K562 (cell line): ENCODE data around the gene KBTBD6. TPM values are rescaled to one million over a fixed set of nuclear protein-coding genes. Genes with fewer than 3 reads are reported as not detected.

Experiments used
- ATAC-seq: fragments of 200-7000 bp; cut with Tn5 transposase; 3 replicates; pipeline ENCODE4 v1.9.1; 2020; ENCODE audit warnings: moderate library complexity
- Bru-seq: library from RNA; stranded (reverse); fragments of 400-500 nt; gene quantifications from one replicate; lab custom pipeline; 2021; lab: Mats Ljungman, UMichigan
- BruChase-seq, 2 experiments: library from RNA; stranded (reverse); fragments of 400-500 nt; gene quantifications; one replicate each; lab custom pipeline; 2021; lab: Mats Ljungman, UMichigan
- BruUV-seq: library from RNA; stranded (reverse); fragments of 400-500 nt; replicated peaks from 2 replicates; lab custom pipeline; 2021; lab: Mats Ljungman, UMichigan
- CTCF ChIA-PET: fragments of 300-600 bp; formaldehyde crosslinking; extraction: SDS; loops from one replicate; lab custom pipeline; 2021; ENCODE audit warnings: low intra/inter-chr PET ratio; lab: Yijun Ruan, JAX
- POLR2A ChIA-PET: fragments of 300-600, 350-650 bp; sonication (Branson Sonifier 250); formaldehyde crosslinking; extraction: SDS; loops from one replicate; lab custom pipeline; 2021; ENCODE audit warnings: antibody characterized with exemption, inconsistent platforms; lab: Yijun Ruan, JAX
- DNase-seq, 4 experiments: peaks; one replicate each; pipeline versions ENCODE4 v3.0.0 to v3.0.0-alpha.2; 2011 to 2018; ENCODE audit warnings: low spot score in 3 of 4, mixed read lengths in 3 of 4; ENCODE audit errors: extremely low read depth in 1 of 4
- FAIRE-seq: peaks from 2 replicates; lab custom pipeline; 2011; peaks lifted over from hg19 to GRCh38; lab: Jason Lieb, UNC
- H2AFZ ChIP-seq: 2 replicates; pipeline ENCODE4 v1.6.0; 2011; ENCODE audit warnings: low read depth, low read length, control low read depth, inconsistent platforms
- H3K27ac ChIP-seq: fragments of 200-600 bp; 3 replicates; pipeline ENCODE4 v1.8.0; 2011; ENCODE audit warnings: low read depth, mild to moderate bottlenecking, control low read depth, inconsistent platforms, low read length, moderate library complexity, mixed read lengths; ENCODE audit errors: extremely low read depth
- H3K27me3 ChIP-seq, 2 experiments: fragments of 300-600 bp in 1 of 2; 2 replicates in 1 of 2; 3 replicates in 1 of 2; pipeline versions ENCODE4 v1.6.0 to v1.8.0; 2011; ENCODE audit warnings: inconsistent platforms in 2 of 2, low read length in 2 of 2, mild to moderate bottlenecking in 1 of 2, mixed read lengths in 1 of 2, moderate library complexity in 1 of 2; ENCODE audit not compliant: control insufficient read depth in 2 of 2, insufficient read depth in 2 of 2
- H3K36me3 ChIP-seq: fragments of 300-600 bp; 3 replicates; pipeline ENCODE4 v1.8.0; 2011; ENCODE audit warnings: mild to moderate bottlenecking, low read length, inconsistent platforms; ENCODE audit not compliant: control insufficient read depth, insufficient read depth
- H3K4me1 ChIP-seq, 2 experiments: fragments of 200-600 bp in 1 of 2; replicated peaks in 1 of 2; 2 replicates in 1 of 2; 3 replicates in 1 of 2; pipeline versions ENCODE4 v1.5.1 to v1.8.0; 2011; ENCODE audit warnings: inconsistent platforms in 2 of 2, low read length in 2 of 2, mild to moderate bottlenecking in 1 of 2, mixed read lengths in 1 of 2, moderate library complexity in 1 of 2; ENCODE audit not compliant: control insufficient read depth in 2 of 2, insufficient read depth in 2 of 2
- H3K4me2 ChIP-seq: 2 replicates; pipeline ENCODE4 v1.6.1; 2011; ENCODE audit warnings: low read length, control low read depth, inconsistent platforms, mixed read lengths; ENCODE audit not compliant: insufficient read depth
- H3K4me3 ChIP-seq: fragments of 200-600 bp; sonication (generic), shearing (Covaris generic); 2 replicates; pipeline ENCODE4 v1.5.1; 2016; ENCODE audit warnings: control low read depth, inconsistent platforms
- H3K79me2 ChIP-seq: fragments of 200-600 bp; 3 replicates; pipeline ENCODE4 v1.8.0; 2011; ENCODE audit warnings: low read length, inconsistent platforms; ENCODE audit not compliant: control insufficient read depth, insufficient read depth
- H3K9ac ChIP-seq, 2 experiments: 2 replicates each; pipeline versions ENCODE4 v1.6.0 to v1.6.1; 2011; ENCODE audit warnings: low read depth in 2 of 2, low read length in 2 of 2, control low read depth in 1 of 2, inconsistent platforms in 1 of 2, mild to moderate bottlenecking in 1 of 2, mixed read lengths in 1 of 2; ENCODE audit not compliant: insufficient read depth in 1 of 2
- H3K9me1 ChIP-seq: one replicate; pipeline ENCODE4 v1.6.0; 2011; ENCODE audit warnings: inconsistent platforms, mild to moderate bottlenecking, low read length, moderate library complexity; ENCODE audit not compliant: control insufficient read depth, insufficient read depth
- H3K9me3 ChIP-seq: replicated peaks from 2 replicates; pipeline ENCODE4 v1.5.1; 2011; ENCODE audit warnings: low read depth, low read length, inconsistent platforms; ENCODE audit not compliant: control insufficient read depth, insufficient read depth
- H4K20me1 ChIP-seq: replicated peaks from 2 replicates; pipeline ENCODE4 v1.6.1; 2011; ENCODE audit warnings: low read length, inconsistent platforms, mixed read lengths; ENCODE audit not compliant: control insufficient read depth, insufficient read depth
- DLX4 ChIP-seq: fragments of 250-450 bp; sonication (Bioruptor Pico); IDR thresholded peaks from 2 replicates; pipeline ENCODE4 v1.6.1; 2021; ENCODE audit warnings: mild to moderate bottlenecking
- EGR1 ChIP-seq: fragments of 450-650 bp; conservative IDR thresholded peaks from 2 replicates; pipeline ENCODE4 v1.6.1; 2017; ENCODE audit warnings: mild to moderate bottlenecking
- GTF2F1 ChIP-seq: IDR thresholded peaks from 2 replicates; pipeline ENCODE4 v1.6.1; 2011; ENCODE audit warnings: low read depth, low read length, improper control_type of control experiment
- MAFF ChIP-seq: IDR thresholded peaks from 2 replicates; pipeline ENCODE4 v1.6.1; 2012; ENCODE audit warnings: low read length, improper control_type of control experiment
- POLR2A ChIP-seq: fragments of 450-650 bp; conservative IDR thresholded peaks from 2 replicates; pipeline ENCODE4 v1.6.1; 2016
- SIN3B ChIP-seq: fragments of 450-650 bp; IDR thresholded peaks from 2 replicates; pipeline ENCODE4 v1.6.1; 2017; ENCODE audit warnings: low read depth, mild to moderate bottlenecking, moderate library complexity
- TCF15 ChIP-seq: fragments of 250-450 bp; sonication (Bioruptor Pico); IDR thresholded peaks from 2 replicates; pipeline ENCODE4 v1.8.0; 2022; ENCODE audit warnings: moderate library complexity, mild to moderate bottlenecking, inconsistent platforms
- TFAP4 ChIP-seq: sonication (generic); formaldehyde crosslinking; IDR thresholded peaks from 2 replicates; pipeline ENCODE4 v1.8.0; 2022; ENCODE audit warnings: missing genetic modification reagents, mild to moderate bottlenecking, moderate library complexity, borderline replicate concordance
- ZBTB33 ChIP-seq: sonication (generic); formaldehyde crosslinking; IDR thresholded peaks from 2 replicates; pipeline ENCODE4 v1.8.1; 2023; ENCODE audit warnings: mild to moderate bottlenecking, missing genetic modification reagents
- ZNF395 ChIP-seq: fragments of 200-800 bp; sonication (Bioruptor generic); IDR thresholded peaks from 2 replicates; pipeline ENCODE4 v1.6.1; 2017; ENCODE audit warnings: missing genetic modification characterization, missing compliant biosample characterization
- WGBS: fragments of 100-300 bp; shearing (Covaris generic); methylation state at CpG from one replicate; pipeline ENCODE4 v1.1.6; 2016; ENCODE audit warnings: low coverage, mixed read lengths; ENCODE audit not compliant: insufficient coverage; ENCODE audit errors: missing lambda C conversion rate; 5-methylcytosine and 5-hydroxymethylcytosine counted together
- in situ Hi-C: fragments of 300-500 bp; cut with MboI; formaldehyde crosslinking; loops from 4 replicates; pipeline ENCODE4 v1.15.0; 2018; ENCODE audit warnings: inconsistent platforms, mixed read lengths
- intact Hi-C: fragments of 100-400 bp; cut with micrococcal nuclease; formaldehyde crosslinking; loops from 2 replicates; pipeline ENCODE4 v1.14.2; 2022
- long read RNA-seq, 3 experiments: library from polyadenylated mRNA in 2 of 3; library from RNA in 1 of 3; unstranded in 2 of 3; stranded (forward) in 1 of 3; transcript quantifications; one replicate each; pipeline ENCODE4 v2.0.0, GENCODE V29; 2019 to 2022
- polyA minus RNA-seq, 3 experiments: library from RNA; depleted of rRNA, polyadenylated mRNA; stranded (reverse); fragments of >200 nt; gene quantifications; 2 replicates each; pipeline ENCODE4 v1.2.3, GENCODE V29; 2011
- polyA plus RNA-seq, 8 experiments: library from polyadenylated mRNA; depleted of rRNA in 4 of 8; stranded (reverse) in 5 of 8; unstranded in 3 of 8; fragments of >200 nt; fragmentation: Nextera tagmentation in 2 of 8; fragmentation: Illumina TruSeq in 1 of 8; extraction: Ambion mirVana in 2 of 8; extraction: Trizol in 1 of 8; gene quantifications; 2 replicates each; pipeline versions ENCODE4 v1.2.1 to v1.2.3, GENCODE V29; 2011 to 2014; ENCODE audit warnings: inconsistent platforms in 1 of 8, missing spikeins in 1 of 8
- total RNA-seq, 7 experiments: library from RNA; depleted of rRNA in 6 of 7; stranded (reverse); fragments of >200 nt in 6 of 7; fragmentation: Illumina TruSeq in 2 of 7; extraction: Trizol in 2 of 7; gene quantifications; 2 replicates each; pipeline versions ENCODE4 v1.2.1 to v1.2.3, GENCODE V29; 2011 to 2021; ENCODE audit warnings: low replicate concordance in 1 of 7

KBTBD6 gene
- total RNA-seq (2011; cell fraction: chromatin; rRNA removed; ENCODE audit: low replicate concordance): 4.5 and 6.3 TPM in 2 replicates
- 5.0 and 5.9 TPM in 2 replicates for total RNA-seq (2011; cell fraction: nucleolus; rRNA removed)
- 3.9 and 5.2 TPM in 2 replicates for total RNA-seq (2011; cell fraction: nucleoplasm; rRNA removed)
- total RNA-seq (2014; rRNA removed): 3.3 and 4.3 TPM in 2 replicates
- total RNA-seq (2014; rRNA removed; fragmentation: Illumina TruSeq; extraction: Trizol): 3.9 TPM in 2 replicates
- 4.6 and 4.9 TPM in 2 replicates for total RNA-seq (2015; rRNA removed; fragmentation: Illumina TruSeq; extraction: Trizol)
- 3.8 and 4.9 TPM in 2 replicates for total RNA-seq (2021)
- polyA plus RNA-seq (2011; rRNA removed): 2.6 and 3.4 TPM in 2 replicates
- 2.6 and 3.2 TPM in 2 replicates for polyA plus RNA-seq (2011; cell fraction: cytosol; rRNA removed)
- polyA plus RNA-seq (2011; cell fraction: nucleus; rRNA removed): 1.1 and 1.2 TPM in 2 replicates
- 2.6 and 3.2 TPM in 2 replicates for polyA plus RNA-seq (2012)
- 2.8 and 3.2 TPM in 2 replicates for polyA plus RNA-seq (2014; fragmentation: Illumina TruSeq; extraction: Trizol)
- 1 to 10 TPM; 2.1 to 2.8 TPM for polyA plus RNA-seq (2014; fragmentation: Nextera tagmentation; extraction: Ambion mirVana)
- polyA plus RNA-seq (2014; rRNA removed): 1.9 and 2.5 TPM in 2 replicates
- polyA minus RNA-seq (2011; rRNA and poly(A)+ RNA removed): 7.6 and 7.7 TPM in 2 replicates
- polyA minus RNA-seq (2011; cell fraction: cytosol; rRNA and poly(A)+ RNA removed): 3.6 and 3.8 TPM in 2 replicates
- 2.3 and 4.3 TPM in 2 replicates for polyA minus RNA-seq (2011; cell fraction: nucleus; rRNA and poly(A)+ RNA removed)
- percentile 77 among the genes with signal in this experiment for Bru-seq, nascent RNA
- percentile 74 among the genes with signal in this experiment for BruChase-seq, experiment 1, labeled RNA remaining after a 2-hour chase
- percentile 82 among the genes with signal in this experiment for BruChase-seq, experiment 2, labeled RNA remaining after a 6-hour chase
- long read RNA-seq, experiment 1, full-length matches to known transcripts: 18 of 18 reads
- long read RNA-seq, experiment 1, partial matches to known transcripts: 0 of 18 reads
- long read RNA-seq, experiment 1, other reads (novel, unspliced or antisense): 0 of 18 reads
- long read RNA-seq, experiment 2, full-length matches to known transcripts: 5 of 5 reads
- long read RNA-seq, experiment 2, partial matches to known transcripts: 0 of 5 reads
- long read RNA-seq, experiment 2, other reads (novel, unspliced or antisense): 0 of 5 reads
- long read RNA-seq, experiment 3, full-length matches to known transcripts: 7 of 7 reads
- long read RNA-seq, experiment 3, partial matches to known transcripts: 0 of 7 reads
- long read RNA-seq, experiment 3, other reads (novel, unspliced or antisense): 0 of 7 reads

GRCh38 chr13:41132512-41133152 lies at the start of gene KBTBD6:
KBTBD6 (minus strand) TSS chr13:41132802; CDS start chr13:41132511, 291 bp downstream.
- no peaks in the 10 kb centered on the region for H3K9me1 ChIP-seq
- DNase-seq: peak; percentile 76 to 97 (median 80)
- FAIRE-seq: peak; percentile 97
- intact Hi-C loops: loop anchor here (1.0 to 5.0 kb wide), 3 partner anchors 55 to 70 kb away; partner anchors contain the start of genes KBTBD7 and WBP4
- CTCF ChIA-PET: no interaction called here
- H3K9me3 ChIP-seq: no peaks in the 10 kb centered on the region; the same call in 1 of the 2 replicates
- peak within 1 kb of the TSS; percentile 54 for H3K4me3 ChIP-seq
- BruUV-seq: no TSS peak
- H3K4me2 ChIP-seq: peak within 1 kb of the TSS; percentile 68
- in situ Hi-C loops: loop anchor here (5.0 kb wide), 1 partner anchor 60 kb away; the partner anchor contains the start of gene KBTBD7
- WGBS: under 1% methylated on average over 43 of the region's 45 CpGs
- peak; percentile 88 for ATAC-seq
- peaks cover 11 to 12% of the 10 kb centered on the region in 2 experiments; a peak in 4 of 5 replicates for H3K4me1 ChIP-seq
- H4K20me1 ChIP-seq: no peaks in the 10 kb centered on the region
- POLR2A ChIA-PET: interaction anchor here (0.7 kb wide), 1 partner anchor 34 kb away, joined by 3 read pairs; no protein-coding TSS in a partner anchor
- peaks cover 6% of the 10 kb centered on the region; the same call in 1 of the 3 replicates for H3K36me3 ChIP-seq
- peaks cover 50% of the 10 kb centered on the region for H3K79me2 ChIP-seq
- peak within 1 kb of the TSS; percentile 84 for H3K27ac ChIP-seq
- H3K27me3 ChIP-seq: no peaks in the 10 kb centered on the region
- peak within 1 kb of the TSS; percentile 85 to 93 for H3K9ac ChIP-seq
- H2AFZ ChIP-seq: peak within 1 kb of the TSS; percentile 87
- 0 out of 2 replicates have a peak, but pooled peaks have one; percentile 9 for TF ChIP-seq ZBTB33 (CRISPR knock-in tag)
- TF ChIP-seq EGR1: peak; percentile 98
- peak; percentile 80 for TF ChIP-seq ZNF395 (CRISPR knock-in tag)
- TF ChIP-seq GTF2F1: peak; percentile 71; the same call in 1 of the 2 replicates
- no peak for TF ChIP-seq TCF15 (CRISPR knock-in tag)
- TF ChIP-seq MAFF: peak; percentile 40; the same call in 1 of the 2 replicates
- TF ChIP-seq POLR2A: peak; percentile 71
- peak; percentile 78; the same call in 1 of the 2 replicates for TF ChIP-seq TFAP4 (CRISPR knock-in tag)
- TF ChIP-seq SIN3B: peak; percentile 41; the same call in 1 of the 2 replicates
- no peak for TF ChIP-seq DLX4 (CRISPR knock-in tag)
